Measurements from ENCODE around the gene UTP25. TPM values are rescaled to one million over a fixed set of nuclear protein-coding genes. Genes with fewer than 3 reads are reported as not detected.

The UTP25 gene
- total RNA-seq, 1 donor from 2014 or later = 2.4 TPM

DNA sequence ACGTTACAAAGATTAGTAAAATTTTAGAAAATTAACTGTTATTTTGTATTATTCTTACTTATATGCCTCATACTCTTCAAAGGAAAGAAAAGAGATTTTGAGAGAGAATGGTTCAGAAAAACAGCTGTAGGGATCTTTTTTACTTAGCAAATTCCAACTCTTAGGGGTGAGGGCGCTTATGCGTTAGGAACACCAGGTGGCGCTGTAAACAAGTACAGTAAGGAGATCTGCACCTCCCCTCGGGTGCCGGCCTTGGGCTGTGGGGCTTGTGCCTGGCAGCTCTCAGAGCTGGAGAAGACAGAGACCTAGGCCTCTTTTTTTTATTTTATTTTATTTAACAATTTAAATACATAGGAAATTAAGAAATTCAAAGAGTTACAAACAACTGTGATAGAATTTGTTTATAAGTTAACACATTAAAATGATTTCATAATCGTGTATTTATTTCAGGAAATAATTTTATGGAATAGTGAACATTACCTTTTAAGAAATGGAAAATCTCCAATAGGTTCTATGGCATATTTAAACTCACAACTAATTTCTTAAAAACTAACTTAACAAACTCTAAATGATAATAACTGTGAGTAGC is 32.6 kb downstream of the UTP25 start:
- intact Hi-C loops (cut with micrococcal nuclease) = loop anchor here (10.0 kb wide), 1 partner anchor 124 kb away; no protein-coding TSS in a partner anchor
- H3K4me3 ChIP-seq = no peak overlapping the region
- peak; percentile 66 for DNase-seq
- H3K36me3 ChIP-seq = no peaks in the 10 kb centered on the region
- no peaks in the 10 kb centered on the region for H3K9me3 ChIP-seq (replicated peaks)
- H3K27me3 ChIP-seq (ENCODE audit: low read depth) = peaks cover 43% of the 10 kb centered on the region
- TF ChIP-seq, protein P1, sequence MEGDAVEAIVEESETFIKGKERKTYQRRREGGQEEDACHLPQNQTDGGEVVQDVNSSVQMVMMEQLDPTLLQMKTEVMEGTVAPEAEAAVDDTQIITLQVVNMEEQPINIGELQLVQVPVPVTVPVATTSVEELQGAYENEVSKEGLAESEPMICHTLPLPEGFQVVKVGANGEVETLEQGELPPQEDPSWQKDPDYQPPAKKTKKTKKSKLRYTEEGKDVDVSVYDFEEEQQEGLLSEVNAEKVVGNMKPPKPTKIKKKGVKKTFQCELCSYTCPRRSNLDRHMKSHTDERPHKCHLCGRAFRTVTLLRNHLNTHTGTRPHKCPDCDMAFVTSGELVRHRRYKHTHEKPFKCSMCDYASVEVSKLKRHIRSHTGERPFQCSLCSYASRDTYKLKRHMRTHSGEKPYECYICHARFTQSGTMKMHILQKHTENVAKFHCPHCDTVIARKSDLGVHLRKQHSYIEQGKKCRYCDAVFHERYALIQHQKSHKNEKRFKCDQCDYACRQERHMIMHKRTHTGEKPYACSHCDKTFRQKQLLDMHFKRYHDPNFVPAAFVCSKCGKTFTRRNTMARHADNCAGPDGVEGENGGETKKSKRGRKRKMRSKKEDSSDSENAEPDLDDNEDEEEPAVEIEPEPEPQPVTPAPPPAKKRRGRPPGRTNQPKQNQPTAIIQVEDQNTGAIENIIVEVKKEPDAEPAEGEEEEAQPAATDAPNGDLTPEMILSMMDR (IDR thresholded peaks at IDR 0.05; ENCODE audit: borderline replicate concordance) = peak; percentile 91
- H3K4me1 ChIP-seq = no peaks in the 10 kb centered on the region
- H3K27ac ChIP-seq (replicated peaks) = no peak overlapping the region

DNA sequence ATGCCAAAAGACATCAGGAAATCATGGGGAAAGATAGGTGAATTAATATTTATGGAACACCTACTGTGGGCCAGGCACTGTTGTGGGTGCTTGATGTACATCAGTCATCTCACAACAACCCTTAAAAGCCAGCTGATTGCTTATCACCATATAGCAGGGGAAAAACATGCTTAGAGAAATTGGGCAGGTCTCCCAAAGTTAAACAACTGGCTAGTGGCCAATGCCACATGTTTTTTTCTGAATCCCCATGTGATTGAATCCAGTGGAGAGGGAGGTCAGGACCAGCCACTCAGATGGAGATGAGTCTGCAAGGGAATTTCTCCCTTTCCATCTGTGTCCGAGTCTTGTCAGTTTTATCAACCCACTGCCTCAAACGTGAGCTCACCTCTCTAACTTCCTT is 33.5 kb downstream of the UTP25 start:
- intact Hi-C loops (cut with micrococcal nuclease) = loop anchor here (10.0 kb wide), 1 partner anchor 124 kb away; no protein-coding TSS in a partner anchor
- Histone ChIP-seq H3K27ac (replicated peaks) (no peak overlapping the region), H3K36me3 (no peaks in the 10 kb centered on the region), H3K9me3 (replicated peaks) (peaks cover 2% of the 10 kb centered on the region), H3K4me3 (no peak overlapping the region), H3K27me3 (ENCODE audit: low read depth) (peaks cover 44% of the 10 kb centered on the region), H3K4me1 (no peaks in the 10 kb centered on the region)
- TF ChIP-seq, protein P1 (IDR thresholded peaks at IDR 0.05; ENCODE audit: borderline replicate concordance) = no peak
- DNase-seq = no peak

DNA sequence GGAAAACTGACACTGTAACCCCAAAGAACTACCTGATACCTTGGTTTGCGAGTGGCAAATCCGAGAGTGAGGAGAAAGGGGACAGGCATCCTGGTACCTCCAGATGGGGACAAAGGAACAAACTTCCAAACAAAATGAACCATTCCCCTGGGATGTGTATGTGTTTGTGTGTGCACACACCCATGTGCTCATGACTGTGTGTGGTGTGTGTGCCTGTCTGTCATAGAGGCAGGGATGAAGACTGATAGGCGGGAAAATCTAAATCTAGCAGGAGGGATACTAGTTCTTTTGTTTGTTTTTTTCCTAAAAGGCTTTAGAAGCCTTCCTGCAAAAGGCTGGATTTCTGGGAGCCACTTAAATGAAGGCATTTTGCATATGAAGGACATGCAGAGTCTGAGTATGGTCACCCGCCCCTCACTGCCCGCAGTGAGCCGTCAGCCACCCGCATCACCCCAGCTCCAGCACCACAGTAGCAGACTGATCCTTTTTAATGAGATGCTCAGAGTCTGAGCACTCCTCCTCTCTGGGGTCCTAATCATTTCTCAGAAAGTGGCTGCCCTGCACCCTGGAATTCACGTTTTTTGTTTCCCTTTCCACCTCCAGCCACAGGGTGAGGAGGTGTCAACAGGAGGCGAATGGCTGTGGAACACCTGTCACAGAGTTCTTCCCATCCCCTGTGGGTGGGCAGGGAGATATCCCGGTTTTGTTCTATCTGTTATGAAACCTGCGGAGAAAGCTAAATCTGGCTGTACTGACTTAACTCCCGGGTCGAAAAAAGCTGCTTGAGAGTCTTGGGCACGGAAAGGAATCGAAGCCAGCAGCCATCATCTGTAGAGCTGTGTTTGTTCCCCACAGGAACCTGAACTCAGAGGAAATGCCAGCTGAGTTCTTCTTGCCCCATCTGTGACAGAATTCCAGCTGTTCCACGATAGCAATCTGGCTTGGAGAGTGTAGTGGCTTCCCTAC is 34.9 kb downstream of the UTP25 start:
- TF ChIP-seq, protein P1 (IDR thresholded peaks at IDR 0.05; ENCODE audit: borderline replicate concordance) = no peak
- no peak overlapping the region for H3K27ac ChIP-seq (replicated peaks)
- peaks cover 17% of the 10 kb centered on the region for H3K9me3 ChIP-seq (replicated peaks)
- peaks cover 46% of the 10 kb centered on the region for H3K27me3 ChIP-seq (ENCODE audit: low read depth)
- no peak overlapping the region for H3K4me3 ChIP-seq
- no peaks in the 10 kb centered on the region for H3K36me3 ChIP-seq
- no peak for DNase-seq
- H3K4me1 ChIP-seq = no peaks in the 10 kb centered on the region
- intact Hi-C loops (cut with micrococcal nuclease) = loop anchor here (10.0 kb wide), 1 partner anchor 122 kb away; no protein-coding TSS in a partner anchor

DNA sequence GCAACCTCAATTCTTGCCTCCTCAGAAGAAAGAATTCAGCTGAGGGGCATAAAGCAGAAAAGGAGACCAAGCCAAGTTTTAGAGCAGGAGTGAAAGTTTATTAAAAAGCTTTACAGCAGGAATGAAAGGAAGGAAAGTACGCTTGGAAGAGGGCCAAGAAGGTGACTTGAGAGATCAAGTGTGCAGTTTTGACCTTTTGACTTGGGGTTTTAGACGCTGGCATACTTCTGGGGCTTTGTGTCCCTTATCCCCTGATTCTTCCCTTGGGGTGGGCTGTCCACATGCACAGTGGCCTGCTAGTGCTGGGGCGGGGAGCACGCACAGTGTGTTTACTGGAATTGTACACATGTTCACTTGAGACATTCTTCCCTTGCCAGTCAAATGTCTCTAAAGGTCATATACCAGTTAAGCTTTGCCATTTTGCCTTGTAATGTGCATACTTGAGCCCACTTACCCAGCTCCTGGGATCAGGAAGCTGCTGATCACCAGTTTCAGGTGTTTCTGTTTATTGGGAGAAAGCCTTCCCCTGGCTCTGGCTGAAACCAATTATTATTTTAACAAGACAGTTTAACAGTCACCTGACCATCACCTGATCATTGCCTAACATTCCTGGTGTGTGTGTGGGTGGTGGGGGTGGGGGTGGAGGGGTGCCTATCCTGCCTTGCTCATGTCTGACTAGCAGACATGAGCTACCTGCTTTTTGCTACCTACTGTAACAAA is 36.2 kb downstream of the UTP25 start:
- Histone ChIP-seq H3K36me3 (no peaks in the 10 kb centered on the region), H3K4me1 (no peaks in the 10 kb centered on the region), H3K4me3 (no peak overlapping the region), H3K27ac (replicated peaks) (no peak overlapping the region), H3K9me3 (replicated peaks) (peaks cover 20% of the 10 kb centered on the region), H3K27me3 (ENCODE audit: low read depth) (peaks cover 58% of the 10 kb centered on the region)
- DNase-seq = no peak
- intact Hi-C loops (cut with micrococcal nuclease) = loop anchor here (10.0 kb wide), 1 partner anchor 121 kb away; no protein-coding TSS in a partner anchor
- TF ChIP-seq, protein P1 (IDR thresholded peaks at IDR 0.05; ENCODE audit: borderline replicate concordance) = no peak

DNA sequence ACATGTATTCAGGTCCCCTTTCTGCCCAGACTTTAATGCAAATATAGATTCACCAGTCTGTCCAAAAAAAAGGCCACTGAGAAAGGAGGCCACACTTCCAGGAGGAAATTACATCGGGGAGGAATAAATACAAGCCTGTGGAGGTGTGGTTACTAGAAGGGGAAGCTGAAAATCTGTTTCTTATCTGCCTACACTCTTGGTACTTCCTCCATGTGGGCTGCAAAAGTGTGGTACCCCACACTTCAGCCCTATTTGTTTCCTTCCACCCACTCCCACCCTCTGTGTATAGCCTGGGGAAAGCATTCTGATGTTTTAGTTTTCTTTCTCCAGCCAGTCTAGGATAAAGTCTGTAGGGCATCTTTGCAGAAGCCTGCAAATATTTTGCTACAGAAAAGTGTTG is 38.4 kb downstream of the UTP25 start:
- TF ChIP-seq, protein P1 (IDR thresholded peaks at IDR 0.05; ENCODE audit: borderline replicate concordance) = no peak
- H3K27me3 ChIP-seq (ENCODE audit: low read depth) = peaks cover 68% of the 10 kb centered on the region
- intact Hi-C loops (cut with micrococcal nuclease) = loop anchor here (10.0 kb wide), 1 partner anchor 119 kb away; no protein-coding TSS in a partner anchor
- H3K27ac ChIP-seq (replicated peaks) = no peak overlapping the region
- DNase-seq = no peak
- no peaks in the 10 kb centered on the region for H3K36me3 ChIP-seq
- peaks cover 20% of the 10 kb centered on the region for H3K9me3 ChIP-seq (replicated peaks)
- no peak overlapping the region for H3K4me3 ChIP-seq
- H3K4me1 ChIP-seq = no peaks in the 10 kb centered on the region
